ENCODE results near the gene DIAPH1.

DNA sequence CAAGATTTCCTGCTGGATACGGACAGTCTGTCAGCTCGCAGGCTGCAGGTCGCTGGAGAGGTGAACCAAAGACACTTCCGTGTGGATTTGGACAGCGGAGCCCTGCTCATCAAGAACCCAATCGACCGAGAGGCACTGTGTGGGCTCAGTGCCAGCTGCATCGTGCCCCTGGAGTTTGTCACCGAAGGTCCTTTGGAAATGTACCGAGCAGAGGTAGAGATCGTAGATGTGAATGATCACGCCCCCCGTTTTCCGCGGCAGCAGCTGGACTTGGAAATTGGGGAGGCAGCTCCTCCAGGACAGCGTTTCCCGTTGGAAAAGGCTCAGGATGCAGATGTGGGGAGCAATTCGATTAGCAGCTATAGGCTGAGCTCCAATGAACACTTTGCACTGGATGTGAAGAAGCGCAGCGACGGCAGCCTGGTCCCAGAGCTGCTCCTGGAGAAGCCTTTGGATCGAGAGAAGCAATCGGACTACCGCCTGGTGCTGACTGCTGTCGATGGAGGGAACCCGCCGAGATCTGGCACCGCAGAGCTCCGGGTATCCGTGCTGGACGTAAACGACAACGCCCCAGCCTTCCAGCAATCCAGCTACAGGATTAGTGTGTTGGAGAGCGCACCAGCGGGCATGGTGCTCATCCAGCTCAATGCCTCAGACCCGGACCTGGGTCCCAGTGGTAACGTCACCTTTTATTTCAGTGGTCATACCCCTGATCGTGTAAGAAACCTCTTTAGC, 133.3 kb downstream of the DIAPH1 start:
- TF ChIP-seq SPI1 (IDR thresholded peaks at IDR 0.05; ENCODE audit: low read depth, low read length) = no peak
- TF ChIP-seq POLR2A (IDR thresholded peaks at IDR 0.05; ENCODE audit: low read depth, low read length) = no peak
- no peak for TF ChIP-seq POLR2AphosphoS5 (IDR thresholded peaks at IDR 0.05; ENCODE audit: low read depth, low read length)
- TF ChIP-seq TAF1 (IDR thresholded peaks at IDR 0.05; ENCODE audit: low read depth, low read length) = no peak
- no peak for TF ChIP-seq PAX5 (IDR thresholded peaks at IDR 0.05; ENCODE audit: insufficient read depth, low read length, severe bottlenecking)

Measured in GM12891 (cell line).